ENCODE results near the gene CATSPERZ.

The CATSPERZ gene, protein sequence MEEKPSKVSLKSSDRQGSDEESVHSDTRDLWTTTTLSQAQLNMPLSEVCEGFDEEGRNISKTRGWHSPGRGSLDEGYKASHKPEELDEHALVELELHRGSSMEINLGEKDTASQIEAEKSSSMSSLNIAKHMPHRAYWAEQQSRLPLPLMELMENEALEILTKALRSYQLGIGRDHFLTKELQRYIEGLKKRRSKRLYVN

GRCh38 chr11:64299847-64300648, at the start of gene CATSPERZ:
Gene CATSPERZ, plus strand, starts transcription at chr11:64300358. Its CDS starts 53 bp downstream, at chr11:64300411.
- DNase-seq (ENCODE audit: extremely low read depth in 1 of 2, low read depth in 1 of 2) = no peak

GRCh38 chr11:64250415-64251015, 49.6 kb upstream of the CATSPERZ start:
- DNase-seq (ENCODE audit: extremely low read depth in 1 of 2, low read depth in 1 of 2) = no peak

- peak in 1 of 2 donors; percentile 56 for DNase-seq (ENCODE audit: extremely low read depth in 1 of 2, low read depth in 1 of 2)
Observed at GRCh38 chr11:64251016-64251752, 49.0 kb upstream of the CATSPERZ start, which contains the start of gene PLCB3. Gene PLCB3, plus strand, starts transcription at chr11:64251530. Its CDS starts 120 bp downstream, at chr11:64251650.

GRCh38 chr11:64251753-64252002, 48.5 kb upstream of the CATSPERZ start:
- DNase-seq (ENCODE audit: extremely low read depth in 1 of 2, low read depth in 1 of 2) = no peak

DNA sequence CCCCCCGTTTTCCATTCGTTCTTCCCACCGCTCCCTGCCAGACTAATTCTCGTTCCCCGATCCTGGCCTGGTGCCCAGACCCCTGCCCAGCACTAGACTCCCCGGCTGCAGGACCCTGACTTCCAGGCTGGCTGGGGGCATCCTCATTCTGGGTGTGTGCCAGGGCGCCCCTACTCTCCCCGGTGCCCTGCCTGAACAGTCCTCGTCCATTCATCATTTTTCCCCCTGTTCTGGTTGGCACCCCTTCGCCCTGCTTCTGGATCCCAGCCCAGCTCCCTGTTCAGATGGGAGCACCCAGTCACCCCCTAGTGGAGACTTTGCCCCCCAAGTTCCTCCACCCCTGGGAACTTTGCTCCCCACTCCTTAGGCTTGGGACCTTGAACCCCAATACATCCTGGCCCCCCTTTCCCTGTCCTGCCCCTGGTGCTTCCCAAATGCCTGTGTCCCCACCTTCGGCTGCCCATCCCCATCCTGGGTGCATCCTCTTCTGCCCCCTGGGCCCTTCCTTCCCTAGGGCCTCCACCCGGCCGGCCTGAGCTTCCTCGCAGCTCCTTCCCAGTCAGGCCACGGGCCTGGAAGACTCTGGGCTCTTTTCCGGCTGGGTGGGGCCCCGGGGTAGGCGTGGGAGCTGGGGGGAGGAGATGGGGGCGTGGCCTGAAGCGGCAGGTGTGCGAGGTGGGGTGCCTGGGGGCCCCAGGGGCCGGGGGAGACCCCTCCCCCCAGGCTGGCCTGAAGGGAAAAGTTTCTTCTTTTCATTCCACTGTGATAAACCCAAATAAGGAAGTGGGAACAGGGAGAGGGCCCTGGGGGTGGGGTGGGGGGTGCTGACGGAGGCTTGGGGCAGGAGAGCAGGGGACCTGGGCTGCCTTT, 47.9 kb upstream of the CATSPERZ start:
- DNase-seq (ENCODE audit: extremely low read depth in 1 of 2, low read depth in 1 of 2) = no peak

GRCh38 chr11:64253043-64253442, 47.1 kb upstream of the CATSPERZ start:
- no peak for DNase-seq (ENCODE audit: extremely low read depth in 1 of 2, low read depth in 1 of 2)

DNA sequence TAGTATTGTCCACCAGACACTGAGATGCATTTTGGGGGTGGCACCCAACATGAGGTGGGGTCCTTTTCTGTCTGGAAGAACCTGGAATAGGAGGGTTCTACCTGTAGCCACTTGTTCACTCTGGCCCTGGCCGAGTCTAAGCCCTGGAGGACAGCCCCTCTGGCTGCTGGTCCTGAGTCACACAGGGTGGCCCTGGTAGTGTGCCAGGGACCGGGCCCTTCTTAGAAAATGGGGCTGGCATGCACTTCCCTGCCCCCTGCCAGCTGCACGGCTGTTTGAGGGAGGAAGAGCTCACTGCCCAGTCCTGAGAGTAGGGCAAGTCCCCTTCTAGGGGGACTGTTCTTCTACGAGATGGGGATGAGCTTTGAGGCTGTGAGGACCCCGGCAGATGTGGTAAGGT, 46.7 kb upstream of the CATSPERZ start:
- DNase-seq (ENCODE audit: extremely low read depth in 1 of 2, low read depth in 1 of 2) = no peak

DNA sequence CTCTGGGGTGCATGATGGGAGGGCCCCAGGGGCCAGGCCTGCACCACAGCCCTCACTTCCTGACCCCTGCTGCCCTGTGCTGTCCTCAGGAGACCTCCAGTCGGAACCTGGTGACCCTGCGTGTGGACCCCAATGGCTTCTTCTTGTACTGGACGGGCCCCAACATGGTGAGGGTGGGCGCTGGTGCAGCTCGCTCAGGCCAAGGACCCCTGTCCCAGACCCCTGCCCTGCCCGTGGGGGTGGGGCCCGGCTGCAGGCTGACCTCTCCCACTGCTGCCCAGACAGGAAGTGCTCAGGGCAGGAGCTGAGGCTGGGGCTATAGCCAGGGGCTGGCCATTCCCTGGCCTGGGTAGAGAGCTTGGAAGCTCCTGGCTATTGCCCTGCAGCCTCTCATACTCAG, 45.8 kb upstream of the CATSPERZ start:
- DNase-seq (ENCODE audit: extremely low read depth in 1 of 2, low read depth in 1 of 2) = no peak

DNA sequence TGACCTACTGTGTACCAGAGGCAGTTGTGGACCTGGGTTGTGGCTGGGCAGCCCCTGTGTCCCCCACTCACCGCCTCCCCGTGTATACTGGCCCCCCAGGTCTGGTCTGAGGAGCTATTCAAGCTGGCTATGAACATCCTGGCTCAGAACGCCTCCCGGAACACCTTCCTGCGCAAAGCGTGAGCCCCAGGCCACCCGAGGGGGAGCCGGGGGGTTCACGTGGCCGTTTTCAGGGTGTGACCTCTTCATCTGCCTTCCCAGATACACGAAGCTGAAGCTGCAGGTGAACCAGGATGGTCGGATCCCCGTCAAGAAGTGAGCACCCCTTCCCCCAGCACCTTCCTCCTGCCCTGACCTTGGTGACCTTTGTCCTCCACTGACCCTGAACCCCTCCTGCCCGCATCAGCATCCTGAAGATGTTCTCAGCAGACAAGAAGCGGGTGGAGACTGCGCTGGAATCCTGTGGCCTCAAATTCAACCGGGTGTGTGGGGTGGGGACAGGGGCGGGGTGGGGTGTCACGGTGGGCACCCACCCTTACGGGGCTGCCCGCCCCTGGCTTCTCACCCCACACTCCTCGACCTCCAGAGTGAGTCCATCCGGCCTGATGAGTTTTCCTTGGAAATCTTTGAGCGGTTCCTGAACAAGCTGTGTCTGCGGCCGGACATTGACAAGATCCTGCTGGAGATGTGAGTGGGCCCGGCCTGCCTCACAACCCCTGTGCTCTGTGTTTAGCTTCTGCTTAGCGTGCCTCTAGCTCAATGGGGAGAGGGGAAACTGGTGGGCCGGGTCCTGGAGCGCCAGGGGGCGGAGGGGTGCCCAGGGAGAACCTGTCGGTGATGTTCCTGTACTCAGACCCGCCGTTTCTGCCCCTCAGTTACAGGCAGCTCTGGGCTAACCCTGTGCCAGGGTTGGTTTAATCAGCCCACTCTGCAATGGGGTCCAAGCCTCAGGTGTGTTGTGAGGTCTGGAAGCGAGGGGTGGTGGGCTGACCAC, 44.7 kb upstream of the CATSPERZ start:
- no peak for DNase-seq (ENCODE audit: extremely low read depth in 1 of 2, low read depth in 1 of 2)

- DNase-seq (ENCODE audit: extremely low read depth in 1 of 2, low read depth in 1 of 2) = no peak
Observed at GRCh38 chr11:64256300-64256699, 43.9 kb upstream of the CATSPERZ start.

- DNase-seq (ENCODE audit: extremely low read depth in 1 of 2, low read depth in 1 of 2) = no peak
Observed at GRCh38 chr11:64258356-64258755, 41.8 kb upstream of the CATSPERZ start.

DNA sequence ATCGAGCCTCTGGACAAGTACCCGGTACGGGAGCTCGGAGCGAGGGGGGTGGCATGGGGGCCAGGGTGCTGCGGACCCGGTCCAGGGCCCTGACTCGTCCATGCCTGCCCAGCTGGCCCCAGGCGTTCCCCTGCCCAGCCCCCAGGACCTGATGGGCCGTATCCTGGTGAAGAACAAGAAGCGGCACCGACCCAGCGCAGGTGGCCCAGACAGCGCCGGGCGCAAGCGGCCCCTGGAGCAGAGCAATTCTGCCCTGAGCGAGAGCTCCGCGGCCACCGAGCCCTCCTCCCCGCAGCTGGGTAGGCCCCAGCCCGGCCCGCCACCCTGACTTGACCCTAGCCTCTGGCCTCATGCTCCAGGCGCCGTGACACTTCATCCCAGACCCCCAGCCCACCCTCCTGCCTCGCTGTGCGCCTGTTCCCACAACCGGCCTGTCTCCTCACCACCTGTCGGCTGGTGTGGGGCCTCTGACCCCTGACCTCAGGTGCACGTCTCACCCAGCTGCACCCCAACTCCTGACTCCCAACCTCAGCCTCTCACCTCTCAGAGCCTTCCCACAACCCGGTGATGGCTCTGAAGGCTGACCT, 41.1 kb upstream of the CATSPERZ start:
- DNase-seq (ENCODE audit: extremely low read depth in 1 of 2, low read depth in 1 of 2) = no peak

- no peak for DNase-seq (ENCODE audit: extremely low read depth in 1 of 2, low read depth in 1 of 2)
Observed at GRCh38 chr11:64259533-64260067, 40.6 kb upstream of the CATSPERZ start.

GRCh38 chr11:64260147-64260708, 39.9 kb upstream of the CATSPERZ start:
- no peak for DNase-seq (ENCODE audit: extremely low read depth in 1 of 2, low read depth in 1 of 2)

GRCh38 chr11:64261556-64262080, 38.5 kb upstream of the CATSPERZ start:
- DNase-seq (ENCODE audit: extremely low read depth in 1 of 2, low read depth in 1 of 2) = no peak

DNA sequence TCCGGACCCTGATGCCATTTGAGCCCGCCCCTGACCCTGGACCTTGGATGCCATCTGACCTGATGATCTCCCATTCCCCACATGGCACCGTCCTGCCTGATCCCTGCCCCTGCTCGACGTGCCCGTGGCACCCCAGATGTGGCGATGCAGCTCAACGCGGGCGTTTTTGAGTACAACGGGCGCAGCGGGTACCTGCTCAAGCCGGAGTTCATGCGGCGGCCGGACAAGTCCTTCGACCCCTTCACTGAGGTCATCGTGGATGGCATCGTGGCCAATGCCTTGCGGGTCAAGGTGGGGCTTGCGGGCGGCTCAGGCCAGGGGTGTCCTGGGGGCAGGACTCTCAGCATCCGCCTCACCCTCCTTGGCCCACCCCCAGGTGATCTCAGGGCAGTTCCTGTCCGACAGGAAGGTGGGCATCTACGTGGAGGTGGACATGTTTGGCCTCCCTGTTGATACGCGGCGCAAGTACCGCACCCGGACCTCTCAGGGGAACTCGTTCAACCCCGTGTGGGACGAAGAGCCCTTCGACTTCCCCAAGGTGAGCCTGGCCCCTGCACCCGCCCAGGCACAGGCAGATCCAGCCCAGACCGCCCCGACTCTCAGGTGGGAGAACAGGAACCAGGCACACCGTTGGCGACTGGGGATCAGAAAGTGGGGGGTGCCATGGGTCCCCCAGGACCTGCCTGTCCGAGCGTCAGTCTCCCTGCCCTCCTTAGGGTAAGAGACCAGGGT, 37.7 kb upstream of the CATSPERZ start:
- DNase-seq (ENCODE audit: extremely low read depth in 1 of 2, low read depth in 1 of 2) = no peak

All from activated CD8-positive, alpha-beta memory T cell treated with anti-CD3 and anti-CD28 coated beads for 1 hour (primary cell).